NCI-H774 (cell line): ENCODE measurements around the gene TIMM29.
"Not testable (repeated sequence)": the region's sequence is repeated elsewhere in the genome, so short reads cannot be mapped to it uniquely, and the experiment has no call there.

ENCODE experiments used
- DNase-seq: peaks from one replicate; lab custom pipeline; 2025; lab: John Stamatoyannopoulos, UW

Gene TIMM29

DNA sequence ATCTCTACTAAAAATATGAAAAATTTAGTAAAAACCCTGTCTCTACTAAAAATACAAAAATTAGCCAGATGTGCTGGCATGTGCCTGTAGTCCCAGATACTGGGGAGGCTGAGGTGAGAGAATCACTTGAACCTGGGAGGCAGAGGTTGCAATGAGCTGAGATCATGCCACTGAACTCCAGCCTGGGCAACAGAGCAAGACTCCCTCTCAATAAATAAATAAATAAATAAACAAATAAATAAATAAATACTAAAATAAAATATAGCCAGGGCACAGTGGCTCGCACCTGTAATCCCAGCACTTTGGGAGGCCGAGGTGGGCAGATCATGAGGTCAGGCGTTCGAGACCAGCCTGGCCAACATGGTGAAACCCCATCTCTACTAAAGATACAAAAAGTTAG is 14.8 kb downstream of the TIMM29 start:
- DNase-seq = not testable (repeated sequence)

DNA sequence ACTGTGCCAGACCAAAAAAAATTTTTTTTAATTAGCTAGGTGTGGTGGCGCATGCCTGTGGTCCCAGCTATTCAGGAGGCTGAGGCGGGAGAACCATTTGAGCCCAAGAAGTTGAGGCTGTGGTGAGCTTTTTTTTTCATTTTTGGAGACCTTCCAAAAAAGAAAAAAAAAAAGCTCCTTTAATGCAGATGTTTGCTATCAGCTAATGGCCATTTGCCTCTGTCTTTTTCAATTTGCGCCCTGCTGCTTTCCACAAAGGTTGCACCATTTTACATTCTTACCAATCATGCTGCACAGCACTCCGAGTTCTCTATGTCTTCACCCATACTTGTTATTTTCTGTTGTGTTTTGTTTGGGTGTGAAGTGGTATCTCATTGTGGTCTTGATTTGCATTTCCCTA is 16.7 kb downstream of the TIMM29 start:
- no peak for DNase-seq

DNA sequence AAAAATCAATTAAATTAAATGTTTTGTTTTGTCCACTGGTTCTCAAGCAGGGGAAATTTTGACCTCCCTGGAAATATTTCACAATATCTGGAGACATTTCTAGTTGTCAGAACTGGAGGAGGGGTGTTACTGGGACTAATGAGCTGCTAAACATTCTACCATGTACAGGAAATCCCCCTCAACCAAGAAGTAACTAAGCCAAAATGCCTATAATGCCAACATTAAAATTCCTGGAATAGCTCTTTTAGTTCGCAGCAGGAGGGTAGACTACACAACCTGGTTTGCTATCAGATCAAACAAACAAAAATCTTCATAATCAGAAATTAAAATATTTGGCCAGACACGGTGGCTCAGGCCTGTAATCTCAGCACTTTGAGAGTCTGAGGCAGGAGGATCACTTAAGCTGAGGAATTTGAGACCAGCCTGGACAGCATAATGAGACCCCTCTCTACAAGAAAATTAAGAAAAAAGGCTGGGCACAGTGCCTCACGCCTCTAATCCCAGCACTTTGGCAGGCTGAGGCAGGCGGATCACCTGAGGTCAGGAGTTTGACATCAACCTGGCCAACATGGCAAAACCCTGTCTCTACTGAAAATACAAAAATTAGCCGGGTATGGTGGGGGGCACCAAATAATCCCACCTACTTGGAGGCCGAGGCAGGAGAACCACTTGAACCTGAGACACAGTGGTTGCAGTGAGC is 18.5 kb downstream of the TIMM29 start:
- DNase-seq = no peak

DNA sequence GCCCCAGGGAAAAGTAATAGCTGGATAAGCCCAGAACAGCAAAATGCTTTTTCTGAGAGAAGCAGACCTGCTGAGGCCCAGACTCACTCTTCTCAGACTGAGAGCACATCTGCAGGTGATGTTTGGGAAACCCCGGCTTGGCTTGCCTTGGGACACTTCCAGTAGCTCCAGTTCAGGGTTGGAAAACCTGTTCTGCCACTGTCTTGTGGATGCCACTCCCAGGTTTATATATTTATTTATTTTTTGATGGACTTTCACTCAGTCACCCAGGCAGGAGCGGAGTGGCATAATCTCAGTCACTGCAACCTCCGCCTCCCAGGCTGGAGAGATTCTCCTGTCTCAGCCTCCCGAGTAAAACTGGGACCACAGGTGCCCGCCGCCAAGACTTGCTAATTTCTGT is 24.2 kb downstream of the TIMM29 start:
- no peak for DNase-seq

DNA sequence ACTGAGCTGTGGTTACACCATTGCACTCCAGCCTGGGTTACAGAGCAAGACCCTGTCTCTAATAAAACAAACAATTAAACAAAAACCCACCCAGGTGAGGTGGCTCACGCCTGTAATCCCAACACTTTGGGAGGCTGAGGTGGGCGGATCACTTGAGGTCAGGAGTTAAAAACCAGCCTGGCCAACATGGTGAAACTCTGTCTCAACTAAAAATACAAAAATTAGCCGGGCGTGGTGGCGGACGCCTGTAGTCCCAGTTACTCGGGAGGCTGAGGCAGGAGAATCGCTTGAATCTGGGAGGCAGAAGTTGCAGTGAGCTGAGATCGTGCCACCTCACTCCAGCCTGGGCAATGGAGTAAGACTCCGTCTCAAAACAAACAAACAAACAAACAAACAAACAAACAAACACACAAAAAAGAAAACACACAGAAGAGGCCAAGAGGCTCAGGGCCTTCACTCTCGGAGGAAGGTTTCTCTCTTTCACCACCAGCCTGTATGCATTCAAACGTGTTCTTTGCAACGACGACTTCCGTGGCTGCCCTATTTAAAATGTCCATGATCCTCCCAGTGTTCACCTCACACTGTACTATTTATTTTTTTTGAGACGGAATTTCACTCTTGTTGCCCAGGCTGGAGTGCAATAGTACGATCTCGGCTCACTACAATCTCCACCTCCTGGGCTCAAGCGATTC is 30.8 kb downstream of the TIMM29 start:
- not testable (repeated sequence) for DNase-seq

DNA sequence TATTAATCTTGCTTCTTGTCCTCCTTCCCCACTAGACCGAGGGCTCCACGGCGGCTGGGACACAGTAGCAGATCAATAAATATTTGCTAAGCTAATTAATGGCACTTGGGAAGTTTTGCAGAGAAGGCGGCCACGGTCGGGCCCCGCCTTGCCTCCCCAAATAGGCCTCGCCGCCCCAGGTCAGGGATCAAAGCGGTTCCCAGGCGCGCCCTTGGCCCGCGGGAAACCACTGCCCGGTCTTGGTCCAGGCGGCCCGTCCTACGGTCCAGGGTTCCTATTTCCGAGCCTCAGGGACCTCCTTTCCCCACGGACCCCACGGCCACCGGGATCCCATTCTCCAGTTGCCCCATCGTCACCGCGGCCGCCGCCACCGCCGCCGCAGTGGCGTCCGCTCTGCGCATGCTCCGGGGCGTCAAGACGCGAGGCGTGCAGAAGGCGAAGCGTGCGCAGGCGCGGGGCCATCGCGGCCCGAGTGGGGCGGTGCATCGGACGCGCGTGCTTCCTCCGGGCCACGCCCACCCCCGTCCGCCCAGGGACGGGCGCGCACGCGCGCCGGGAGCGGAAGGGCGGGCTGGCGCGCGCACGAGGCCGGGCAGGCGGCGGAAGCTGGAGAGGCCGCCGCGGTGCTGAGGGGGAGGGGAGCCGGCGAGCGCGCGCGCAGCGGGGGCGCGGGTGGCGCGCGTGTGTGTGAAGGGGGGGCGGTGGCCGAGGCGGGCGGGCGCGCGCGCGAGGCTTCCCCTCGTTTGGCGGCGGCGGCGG is 31.9 kb downstream of the TIMM29 start, which contains the start of gene SMARCA4:
Gene SMARCA4 (plus strand): TSS at position 717 of the 759 bp plus-strand sequence. CDS start 23,122 bp downstream, outside the sequence.
- DNase-seq = peak; percentile 97

DNA sequence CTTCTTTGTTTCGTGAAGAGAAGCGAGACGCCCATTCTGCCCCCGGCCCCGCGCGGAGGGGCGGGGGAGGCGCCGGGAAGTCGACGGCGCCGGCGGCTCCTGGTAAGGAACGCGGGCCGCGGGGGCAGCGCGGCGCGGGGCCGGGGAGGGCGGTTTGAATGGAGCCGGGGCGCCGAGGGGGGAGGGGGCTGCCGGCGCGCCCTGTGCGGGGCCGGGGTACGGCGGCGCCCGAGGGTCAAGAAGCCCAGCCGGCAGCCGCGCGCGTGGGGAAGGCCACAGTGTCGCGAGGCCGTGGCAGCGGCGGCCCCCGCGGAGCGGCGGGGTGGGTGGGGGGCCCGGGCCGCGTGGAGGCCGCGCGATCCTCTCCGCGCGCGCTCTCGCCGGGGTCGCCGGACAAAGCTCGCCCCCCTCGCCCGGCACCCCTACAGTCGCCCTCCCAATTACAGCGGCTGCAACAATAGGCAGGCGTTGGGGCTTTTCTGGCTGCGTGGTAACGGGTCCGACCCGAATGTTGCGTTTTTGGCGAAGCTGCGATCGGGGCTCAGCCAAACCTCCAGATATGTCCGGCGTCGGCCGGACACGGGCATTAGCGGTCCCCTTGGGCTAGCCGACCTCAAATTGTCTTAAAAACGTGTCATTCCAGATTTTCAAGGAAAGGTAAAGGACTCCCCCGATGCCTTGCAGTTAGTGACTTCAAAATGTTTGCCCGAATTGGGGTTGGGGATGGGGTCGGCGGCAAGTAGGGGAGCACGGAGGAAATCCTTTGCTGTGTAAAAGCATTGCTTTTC is 32.7 kb downstream of the TIMM29 start:
- peak; percentile 49 for DNase-seq

DNA sequence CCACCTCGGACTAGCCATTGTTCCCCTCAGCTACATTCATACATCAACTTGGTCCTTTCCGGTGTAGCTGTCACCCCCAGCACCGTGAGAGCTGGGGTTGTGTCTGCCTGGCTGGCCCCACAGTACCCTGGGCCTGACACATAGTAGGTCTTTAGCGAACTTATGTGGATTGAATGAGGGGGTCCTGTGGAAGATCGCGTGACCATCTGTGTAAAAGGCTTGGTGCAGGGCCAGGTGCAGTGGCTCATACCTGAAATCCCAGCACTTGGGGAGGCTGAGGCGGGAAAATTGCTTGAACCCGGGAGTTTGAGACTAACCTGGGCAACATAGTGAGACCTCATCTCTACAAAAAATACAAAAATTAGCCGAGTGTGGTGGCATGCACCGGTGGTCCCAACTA is 34.3 kb downstream of the TIMM29 start:
- DNase-seq = no peak

DNA sequence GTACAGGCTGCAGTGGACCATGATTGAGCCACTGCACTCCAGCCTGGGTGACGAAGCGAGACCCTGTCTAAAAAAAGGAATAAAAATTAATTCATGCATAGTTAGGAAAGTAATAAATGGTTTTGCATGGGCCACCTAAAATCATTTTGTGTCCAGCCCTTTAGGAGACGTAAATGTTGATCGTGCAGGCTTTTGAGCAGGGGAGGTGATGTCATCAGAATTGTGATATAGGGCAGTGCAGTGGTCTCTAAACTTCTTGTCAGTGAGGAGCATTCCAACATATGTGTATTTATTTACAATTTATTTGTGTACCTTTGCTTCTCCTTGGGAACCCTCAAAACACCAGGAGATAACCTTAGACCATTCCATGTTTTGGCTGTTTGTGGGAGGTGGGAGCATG is 35.3 kb downstream of the TIMM29 start:
- no peak for DNase-seq

DNA sequence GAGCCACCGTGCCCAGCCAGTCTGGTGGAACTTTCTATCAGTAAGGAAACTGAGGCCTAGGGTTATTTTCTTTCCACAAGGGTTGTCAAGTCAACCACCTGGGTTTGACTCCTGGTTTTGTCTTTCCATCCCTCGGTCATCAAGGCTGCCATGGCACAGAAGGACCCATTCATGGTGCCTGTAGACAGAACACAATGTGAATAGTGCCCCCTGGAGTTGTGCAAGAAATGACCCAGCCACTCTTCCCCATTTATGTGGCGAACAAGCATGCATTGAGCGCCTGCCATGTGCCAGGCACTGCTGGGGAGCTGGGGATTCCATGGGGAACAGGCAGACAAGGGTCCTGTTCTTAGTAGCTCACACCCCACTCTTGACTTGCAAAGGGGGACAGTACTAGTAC is 36.3 kb downstream of the TIMM29 start:
- DNase-seq = no peak

DNA sequence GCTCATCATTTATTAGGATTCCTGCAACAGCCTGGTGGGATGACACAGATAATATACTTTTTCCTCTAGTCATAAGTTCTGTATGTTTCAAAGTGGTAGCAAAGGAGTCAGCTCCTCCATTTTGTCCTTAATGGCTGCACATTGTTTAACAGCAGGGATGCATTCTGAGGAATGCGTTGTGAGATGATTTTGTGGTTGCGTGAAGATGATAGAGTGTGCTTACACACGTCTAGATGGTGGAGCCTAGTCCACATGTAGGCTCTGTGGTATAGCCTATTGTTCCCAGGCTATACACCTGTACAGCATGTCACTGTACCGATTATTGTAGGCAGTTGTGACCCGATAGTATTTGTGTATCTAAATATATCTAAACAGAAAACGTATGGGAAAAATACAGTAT is 36.8 kb downstream of the TIMM29 start:
- no peak for DNase-seq

DNA sequence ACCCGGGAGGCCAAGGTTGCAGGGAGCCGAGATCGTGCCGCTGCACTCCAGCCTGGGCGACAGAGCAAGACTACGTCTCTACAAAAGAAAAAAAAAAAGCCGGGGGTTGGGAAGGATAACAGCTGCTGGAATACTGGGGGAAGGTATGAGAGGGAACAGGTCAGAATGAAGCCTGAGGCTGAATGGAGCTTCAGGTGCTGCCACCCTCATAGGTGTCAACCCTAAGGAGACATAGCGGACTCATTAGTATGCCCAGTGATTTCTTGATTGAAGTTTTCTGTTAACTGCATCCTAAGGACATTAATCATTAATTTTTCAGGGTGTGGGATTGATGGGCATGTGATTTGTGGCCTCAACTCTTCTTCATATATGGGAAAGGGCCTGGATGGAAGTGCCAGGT is 38.2 kb downstream of the TIMM29 start:
- no peak for DNase-seq

DNA sequence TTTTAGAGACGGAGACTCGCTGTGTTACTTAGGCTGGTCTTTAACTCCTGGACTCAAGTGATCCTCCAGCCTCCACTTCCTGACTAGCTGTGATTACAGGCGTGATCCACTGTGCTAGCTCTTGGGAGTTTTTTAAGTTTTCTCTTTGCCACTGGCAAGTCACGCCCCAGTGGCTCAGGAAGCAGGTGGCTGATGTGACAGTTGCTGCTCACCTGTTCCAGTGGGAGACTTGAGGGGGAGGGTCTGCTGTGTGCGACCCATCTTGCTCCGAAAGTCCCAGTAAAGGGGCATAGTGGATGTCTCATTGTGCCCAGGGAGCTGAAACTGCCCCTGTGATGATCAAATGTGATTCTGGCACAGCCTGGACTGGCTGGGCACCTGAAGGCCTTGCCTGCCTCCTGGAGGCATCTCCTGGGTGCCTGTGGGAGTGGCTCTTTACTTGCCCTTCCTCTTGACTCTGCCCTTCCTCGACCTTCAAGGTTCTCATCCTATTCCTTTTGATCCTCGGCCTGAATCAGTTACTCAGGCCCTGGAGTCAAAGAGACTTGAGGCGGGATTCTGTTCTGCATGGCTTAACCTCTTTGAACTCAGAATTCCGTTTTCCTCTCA is 40.0 kb downstream of the TIMM29 start:
- DNase-seq = no peak

DNA sequence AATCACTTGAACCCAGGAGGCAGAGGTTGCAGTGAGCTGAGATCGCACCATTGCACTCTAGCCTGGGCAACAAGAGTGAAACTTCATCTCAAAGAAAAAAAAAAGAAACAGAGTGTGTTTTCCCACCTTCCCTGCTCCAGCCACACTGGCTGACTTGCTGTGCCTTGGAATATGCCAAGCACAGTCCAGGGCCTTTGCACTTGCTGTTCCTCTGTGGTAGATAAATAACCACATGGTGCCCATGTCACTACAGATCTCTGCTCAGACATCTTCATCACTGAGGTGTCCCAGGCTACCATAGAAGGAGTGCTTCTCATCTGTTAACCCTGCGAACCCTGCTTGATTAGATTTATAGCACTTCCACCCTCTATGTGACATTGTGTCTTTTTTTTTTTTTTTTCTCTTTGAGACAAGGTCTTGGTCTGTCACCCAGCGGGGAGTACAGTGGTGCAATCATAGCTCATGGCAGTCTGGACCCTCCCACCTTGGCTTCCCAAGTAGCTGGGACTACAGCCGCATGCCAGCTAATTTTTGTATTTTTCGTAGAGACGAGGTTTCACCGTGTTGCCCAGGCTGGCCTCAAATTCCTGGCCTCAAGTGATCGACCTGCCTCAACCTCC is 42.6 kb downstream of the TIMM29 start:
- DNase-seq = no peak

DNA sequence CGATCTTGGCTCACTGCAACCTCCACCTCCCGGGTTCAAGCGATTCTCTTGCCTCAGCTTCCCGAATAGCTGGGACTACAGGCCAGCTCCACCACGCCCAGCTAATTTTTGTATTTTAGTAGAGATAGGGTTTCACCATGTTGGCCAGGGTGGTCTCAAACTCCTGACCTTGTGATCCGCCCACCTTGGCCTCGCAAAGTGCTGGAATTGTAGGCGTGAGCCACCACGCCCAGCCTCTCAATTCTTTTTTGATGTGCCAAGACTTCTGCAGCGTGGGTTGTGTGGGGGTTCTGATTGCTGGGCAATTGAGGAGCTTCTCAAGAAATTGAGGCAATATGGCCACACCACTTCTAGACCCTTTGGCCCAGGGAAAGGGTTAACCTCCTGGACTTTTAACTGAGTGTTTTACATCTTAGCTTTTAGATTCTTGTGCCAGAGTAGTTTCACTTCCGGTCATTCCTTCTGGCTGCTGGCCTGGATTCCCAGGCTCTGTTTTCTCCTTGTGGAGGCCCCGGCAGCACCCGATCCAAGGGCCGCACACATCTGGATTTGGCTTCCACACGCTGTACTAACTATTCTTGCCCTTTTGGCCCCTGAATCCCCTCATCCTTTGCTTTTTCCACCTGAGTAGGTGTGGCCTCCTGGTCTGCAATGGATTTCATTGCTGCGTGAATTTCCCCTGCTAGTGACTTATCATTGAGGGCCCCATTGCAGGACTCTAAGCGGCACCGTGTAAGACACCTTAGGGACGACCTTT is 46.9 kb downstream of the TIMM29 start:
- DNase-seq = no peak

DNA sequence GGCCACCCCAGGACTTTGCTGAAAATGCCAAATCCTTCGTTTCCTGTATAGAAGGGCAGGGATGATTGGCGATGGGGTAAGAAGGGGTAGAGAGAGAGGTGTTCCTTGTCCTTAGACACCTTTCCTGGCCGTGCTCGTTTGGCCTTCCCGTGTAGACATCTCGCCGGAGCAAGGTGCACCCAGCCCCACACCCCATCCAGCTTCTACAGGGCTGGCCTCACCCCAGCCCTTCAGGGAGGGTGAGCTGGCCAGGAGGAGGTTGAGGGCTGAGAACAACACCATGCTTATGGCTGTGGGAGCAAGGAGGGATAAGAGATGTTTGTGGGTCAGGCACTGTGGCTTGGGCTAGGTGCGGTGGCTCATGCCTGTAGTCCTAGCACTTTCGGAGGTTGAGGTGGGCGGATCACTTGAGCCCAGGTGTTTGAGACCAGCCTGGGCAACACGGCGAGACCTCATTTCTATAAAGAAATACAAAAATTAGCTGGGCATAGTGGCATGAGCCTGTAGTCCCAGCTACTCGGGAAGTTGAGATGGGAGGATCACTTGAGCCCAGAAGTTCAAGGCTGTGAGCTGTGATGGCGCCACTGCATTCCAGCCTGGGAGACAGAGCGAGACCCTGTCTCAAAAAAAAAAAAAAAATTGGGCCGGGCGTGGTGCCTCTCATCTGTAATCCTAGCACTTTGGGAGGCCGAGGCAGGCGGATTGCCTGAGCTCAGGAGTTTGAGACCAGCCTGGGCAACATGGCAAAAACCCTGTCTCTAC is 47.7 kb downstream of the TIMM29 start:
- no peak for DNase-seq

DNA sequence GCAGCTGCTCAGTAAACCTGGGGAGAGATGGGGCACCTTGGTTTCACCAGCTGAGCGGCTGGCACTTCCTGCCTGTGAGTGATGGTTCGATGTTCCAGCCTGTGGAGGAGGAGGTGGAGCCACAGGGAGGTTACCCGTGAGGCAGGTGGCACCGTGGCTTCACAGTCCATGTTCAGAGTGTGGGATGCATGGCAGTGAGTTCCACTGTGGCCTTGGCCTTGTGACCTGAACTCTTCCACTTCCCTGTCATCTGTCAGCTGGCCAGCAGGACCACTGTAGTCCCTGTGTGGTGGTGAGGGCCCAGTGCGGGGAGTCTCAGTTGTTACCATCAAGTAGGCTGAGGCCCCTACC is 49.1 kb downstream of the TIMM29 start:
- no peak for DNase-seq
